Daoy (cell line): ENCODE measurements around the gene PTPRN2. TPM values are rescaled to one million over a fixed set of nuclear protein-coding genes. Genes with fewer than 3 reads are reported as not detected.
"Not testable (repeated sequence)": the region's sequence is repeated elsewhere in the genome, so short reads cannot be mapped to it uniquely, and the experiment has no call there.

ENCODE experiments used
- DNase-seq: peaks from one replicate; pipeline ENCODE4 v3.0.0-alpha.2; 2015; ENCODE audit warnings: low read depth
- total RNA-seq: library from RNA; depleted of rRNA; stranded (reverse); fragments of >200 nt; shearing (Covaris generic); gene quantifications from 2 replicates; pipeline ENCODE4 v1.2.3, GENCODE V29; 2014

Gene PTPRN2
- total RNA-seq, 1 experiment from 2014 or later: 8.3 TPM

GRCh38 chr7:157930926-157931466 is 656.6 kb downstream of the PTPRN2 start:
- DNase-seq: no peak

GRCh38 chr7:157930441-157930840 is 657.2 kb downstream of the PTPRN2 start:
- DNase-seq: no peak

- DNase-seq: no peak
These were observed 658.0 kb downstream of the PTPRN2 start for GRCh38 chr7:157929671-157930070.

GRCh38 chr7:157928808-157929425 is 658.7 kb downstream of the PTPRN2 start:
- no peak for DNase-seq

DNA sequence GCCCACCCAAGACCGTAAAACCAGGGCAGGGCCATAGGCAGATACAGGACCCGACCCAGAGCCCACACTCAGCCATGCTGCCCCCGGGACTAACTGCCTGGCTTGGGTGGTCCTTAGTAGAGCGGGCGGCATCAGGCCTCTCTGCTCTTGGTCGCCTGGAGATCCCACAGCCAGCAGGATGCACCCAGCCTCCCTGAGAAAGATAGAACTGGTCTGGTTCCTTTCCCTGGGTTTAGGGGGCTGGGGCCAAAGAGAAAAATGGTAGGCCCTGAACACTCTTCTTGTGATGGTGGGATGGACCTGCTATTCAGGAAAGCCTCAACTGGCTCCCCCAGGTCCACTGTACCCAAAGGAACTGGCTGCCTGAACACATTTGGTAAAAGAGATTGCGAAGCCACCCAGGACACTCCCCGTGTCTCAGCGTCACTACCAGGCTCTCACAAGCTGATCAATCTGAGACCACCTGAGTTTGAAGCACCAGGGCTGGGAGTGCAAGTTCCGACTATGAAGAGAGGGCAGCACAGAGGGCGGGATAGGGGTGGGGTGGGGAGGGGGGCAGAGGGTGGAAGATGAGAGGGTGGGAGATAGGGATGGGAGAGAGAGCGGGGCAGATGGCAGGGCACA is 659.3 kb downstream of the PTPRN2 start:
- DNase-seq: no peak

- DNase-seq: no peak
These were observed 660.2 kb downstream of the PTPRN2 start for GRCh38 chr7:157927313-157927925.

DNA sequence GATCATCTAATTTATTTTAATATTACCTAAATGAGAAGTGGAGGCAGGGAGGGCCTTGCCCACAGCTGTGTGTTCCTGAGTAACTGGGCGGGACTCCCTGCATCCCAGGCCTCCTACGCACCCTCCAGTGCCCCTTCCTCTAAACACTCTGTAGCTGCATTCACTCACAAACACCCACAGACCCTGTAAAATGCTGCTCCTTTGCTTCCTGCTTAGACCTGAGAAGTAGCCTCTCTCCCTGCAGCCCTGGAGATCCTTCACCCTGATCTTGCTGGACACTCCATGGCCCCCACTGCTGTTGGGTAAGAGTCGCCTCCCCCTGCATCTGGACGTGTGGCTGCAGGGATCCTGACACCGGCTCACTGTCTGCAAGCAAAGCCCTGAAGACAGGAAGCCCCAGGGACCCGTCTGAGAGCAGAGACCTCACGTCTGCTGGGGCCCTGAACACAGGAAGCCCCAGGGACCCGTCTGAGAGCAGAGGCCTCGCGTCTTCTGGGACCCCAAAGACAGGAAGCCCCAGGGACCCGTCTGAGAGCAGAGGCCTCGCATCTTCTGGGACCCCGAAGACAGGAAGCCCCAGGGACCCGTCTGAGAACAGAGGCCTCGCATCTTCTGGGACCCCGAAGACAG is 661.0 kb downstream of the PTPRN2 start:
- no peak for DNase-seq

GRCh38 chr7:157926107-157926506 is 661.5 kb downstream of the PTPRN2 start:
- no peak for DNase-seq

GRCh38 chr7:157925383-157925875 is 662.2 kb downstream of the PTPRN2 start:
- no peak for DNase-seq

DNA sequence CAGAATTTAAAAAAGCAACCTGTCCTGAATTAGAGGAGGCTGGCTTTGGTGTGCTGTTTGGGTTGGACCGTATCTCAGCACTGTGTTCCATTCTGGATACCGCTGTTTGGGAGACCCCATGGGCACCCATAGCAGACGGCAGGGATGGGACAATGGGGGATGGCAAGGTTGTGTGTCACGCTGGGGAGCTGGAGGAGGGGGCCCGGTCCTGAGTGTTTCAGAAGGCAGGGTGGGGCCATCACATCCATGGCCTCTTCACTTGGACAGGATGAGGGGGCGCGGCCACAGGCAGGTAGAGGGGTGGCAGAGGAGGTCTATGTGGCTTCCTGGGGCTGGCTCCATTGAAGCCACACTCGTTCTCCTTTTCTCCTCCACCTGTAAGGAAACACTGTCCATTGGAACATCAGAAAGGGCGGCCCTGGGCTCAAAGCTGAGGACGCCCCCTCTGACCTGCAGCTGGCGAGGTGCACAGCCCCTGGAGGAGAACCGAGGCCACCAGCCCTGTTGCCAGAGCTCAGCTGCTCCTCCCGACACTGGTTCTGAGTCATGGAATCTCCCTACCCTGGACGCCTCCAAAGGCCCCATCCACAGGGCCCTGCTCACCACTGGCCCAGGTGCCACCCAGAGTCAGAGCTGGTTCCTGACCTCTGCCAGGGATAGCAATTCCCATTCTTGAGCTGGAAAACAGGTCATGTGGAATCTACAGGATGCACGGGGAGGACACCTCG is 663.6 kb downstream of the PTPRN2 start:
- no peak for DNase-seq

- no peak for DNase-seq
These were observed 665.0 kb downstream of the PTPRN2 start for GRCh38 chr7:157922576-157922975.

- no peak for DNase-seq
These were observed 669.1 kb downstream of the PTPRN2 start for GRCh38 chr7:157918326-157919080.

DNA sequence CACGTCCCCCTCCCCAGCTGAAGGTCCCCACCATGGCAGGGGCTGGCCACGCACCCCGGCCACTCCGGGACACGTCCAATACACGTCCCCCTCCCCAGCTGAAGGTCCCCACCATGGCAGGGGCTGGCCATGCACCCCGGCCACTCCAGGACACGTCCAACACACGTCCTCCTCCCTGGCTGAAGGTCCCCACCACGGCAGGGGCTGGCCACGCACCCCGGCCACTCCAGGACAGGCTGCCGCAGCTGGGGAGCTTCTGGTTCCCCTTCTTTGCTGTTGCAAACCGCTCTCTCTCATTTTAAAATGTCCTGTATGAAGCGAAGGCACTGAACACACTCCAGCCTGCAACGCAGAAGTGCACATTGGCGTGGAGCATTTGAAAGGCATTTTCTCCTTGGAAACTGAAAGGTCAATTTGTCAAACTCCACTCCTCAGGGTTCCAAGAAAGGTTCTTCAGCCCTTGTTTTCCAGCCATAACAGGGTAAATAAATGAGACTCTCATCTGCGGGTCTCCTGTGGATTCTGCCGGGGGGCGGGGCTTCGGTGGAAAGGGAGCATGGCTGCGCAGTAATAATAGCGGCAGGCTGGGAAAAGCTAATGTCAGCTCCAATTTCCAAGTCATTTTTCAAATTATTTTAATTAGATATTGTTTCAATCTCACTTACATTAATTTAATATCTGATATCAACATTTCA is 670.5 kb downstream of the PTPRN2 start:
- DNase-seq: no peak

DNA sequence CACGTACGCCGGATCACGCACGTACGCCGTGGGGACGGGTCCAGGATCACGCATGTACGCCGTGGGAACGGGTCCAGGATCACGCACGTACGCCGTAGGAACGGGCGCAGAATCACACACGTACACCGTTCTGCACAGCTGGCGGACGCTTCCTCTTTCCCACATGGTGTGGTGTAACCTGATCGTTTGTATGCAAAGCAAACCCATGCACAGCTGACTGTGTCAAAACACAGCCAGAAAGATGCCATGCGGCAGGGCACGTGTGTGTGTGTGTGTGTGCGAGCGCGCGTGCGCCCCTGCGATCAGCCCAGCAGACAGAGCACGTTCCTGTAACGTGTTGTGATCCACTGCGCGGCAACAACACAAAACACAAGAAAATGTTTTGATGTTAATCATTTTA is 677.2 kb downstream of the PTPRN2 start:
- no peak for DNase-seq

DNA sequence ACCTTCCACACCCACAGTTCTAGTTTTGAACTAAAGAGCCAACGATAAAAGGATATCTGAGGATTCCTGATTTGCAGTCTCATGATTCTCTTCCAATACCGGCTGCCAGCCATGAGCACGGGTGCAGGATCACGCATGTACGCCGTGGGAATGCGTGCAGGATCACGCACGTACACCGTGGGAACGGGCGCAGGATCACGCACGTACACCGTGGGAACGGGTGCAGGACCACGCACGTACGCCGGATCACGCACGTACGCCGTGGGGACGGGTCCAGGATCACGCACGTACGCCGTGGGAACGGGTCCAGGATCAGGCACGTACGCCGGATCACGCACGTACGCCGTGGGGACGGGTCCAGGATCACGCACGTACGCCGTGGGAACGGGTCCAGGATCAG is 677.6 kb downstream of the PTPRN2 start:
- not testable (repeated sequence) for DNase-seq

- DNase-seq: no peak
These were observed 678.3 kb downstream of the PTPRN2 start for GRCh38 chr7:157909370-157909769.

GRCh38 chr7:157908006-157908782 is 679.4 kb downstream of the PTPRN2 start:
- DNase-seq: peak; percentile 31

- no peak for DNase-seq
These were observed 680.5 kb downstream of the PTPRN2 start for GRCh38 chr7:157907091-157907490.

DNA sequence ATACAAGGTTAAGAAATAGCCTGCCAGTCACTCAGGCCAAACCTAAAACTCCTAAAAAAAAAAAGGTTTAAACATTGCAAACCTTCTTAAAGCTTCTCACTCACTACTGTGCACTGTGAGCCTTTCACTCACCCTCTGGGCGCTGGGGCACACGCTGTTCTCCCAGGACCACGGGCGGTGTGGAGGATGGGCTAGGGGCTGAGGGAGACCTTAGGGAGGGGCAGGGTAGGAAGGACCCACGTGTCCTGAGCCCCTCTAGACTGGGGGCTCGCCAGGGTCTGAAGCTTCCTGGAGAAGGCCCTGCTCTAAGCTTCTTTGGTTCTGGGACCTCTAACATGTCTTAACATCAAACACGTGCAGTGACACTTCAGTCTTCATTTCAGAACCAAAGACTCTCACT is 681.0 kb downstream of the PTPRN2 start:
- DNase-seq: no peak
